Transverse colon (tissue), 4 donors: ENCODE results near the gene CRTC1. TPM values are rescaled to one million over a fixed set of nuclear protein-coding genes. Genes with fewer than 3 reads are reported as not detected.

Source experiments
- DNase-seq: peaks from one replicate; pipeline ENCODE4 v3.0.0-alpha.2; 2019
- H3K27ac ChIP-seq, 4 donors: fragments of 200-600 bp; sonication (generic); 2 replicates each; pipeline ENCODE4 v1.5.1; 2016 to 2018; ENCODE audit warnings: inconsistent platforms in 4 of 4
- H3K27me3 ChIP-seq: fragments of 200-600 bp; sonication (generic); 2 replicates; pipeline ENCODE4 v1.5.1; 2017; ENCODE audit warnings: inconsistent platforms
- H3K36me3 ChIP-seq, 4 donors: fragments of 200-600 bp; sonication (generic); 2 replicates each; pipeline ENCODE4 v1.5.1; 2017 to 2019; ENCODE audit warnings: inconsistent platforms in 4 of 4
- H3K4me1 ChIP-seq, 4 donors: fragments of 200-600 bp; sonication (generic); 2 replicates each; pipeline ENCODE4 v1.5.1; 2017 to 2020; ENCODE audit warnings: inconsistent platforms in 4 of 4
- H3K4me3 ChIP-seq, 4 donors: fragments of 200-600 bp; sonication (generic); 1 replicate in 1 of 4; 2 replicates in 3 of 4; pipeline versions ENCODE4 v1.5.1 to v1.6.1; 2017 to 2019; ENCODE audit warnings: inconsistent platforms in 4 of 4
- H3K9me3 ChIP-seq, 2 donors: fragments of 200-600 bp; sonication (generic); 2 replicates each; pipeline ENCODE4 v1.5.1; 2017 to 2019; ENCODE audit warnings: inconsistent platforms in 2 of 2
- EP300 ChIP-seq: sonication (generic); formaldehyde crosslinking; IDR thresholded peaks from one replicate; pipeline ENCODE4 v1.6.1; 2017; ENCODE audit warnings: antibody characterized with exemption, low read depth
- POLR2A ChIP-seq: fragments of 450-650 bp; IDR thresholded peaks from one replicate; pipeline ENCODE4 v1.6.1; 2016; ENCODE audit warnings: antibody characterized with exemption, mild to moderate bottlenecking, moderate library complexity
- POLR2AphosphoS5 ChIP-seq, 3 donors: sonication (generic); formaldehyde crosslinking; IDR thresholded peaks; one replicate each; pipeline ENCODE4 v1.6.1; 2016; ENCODE audit warnings: antibody characterized with exemption in 3 of 3
- WGBS, 2 donors: methylation state at CpG; one replicate each; pipeline ENCODE4 v1.1.5; 2018; ENCODE audit warnings: low coverage in 1 of 2; 5-methylcytosine and 5-hydroxymethylcytosine counted together
- in situ Hi-C, 4 donors: fragments of 200-750 bp; cut with MboI; loops; one replicate each; pipeline versions ENCODE4 v1.15.0 to v1.15.1; 2017; ENCODE audit warnings: low sequenced_read_pairs in 3 of 4, low pct_ligation_motif_present in 1 of 4, low pct_unique_long_range_greater_than_20kb in 1 of 4
- intact Hi-C: fragments of 100-400 bp; cut with DNase I; formaldehyde crosslinking; loops from one replicate; pipeline ENCODE4 v1.15.1; 2023; ENCODE audit warnings: low total_unique reads
- total RNA-seq, 4 donors: library from RNA; depleted of rRNA; stranded (reverse); fragments of >200 nt; gene quantifications; one replicate each; pipeline ENCODE4 v1.1.0, GENCODE V29; 2016
- TF ChIP-seq, protein P1 (sequence below), 5 experiments: fragments of 200-600 bp in 3 of 5; fragments of 450-650 bp in 2 of 5; sonication (generic) in 3 of 5; IDR thresholded peaks; 1 replicate in 2 of 5; 2 replicates in 3 of 5; pipeline ENCODE4 v1.5.1; 2016 to 2017; ENCODE audit warnings: antibody characterized with exemption in 5 of 5, inconsistent platforms in 3 of 5, mild to moderate bottlenecking in 2 of 5, moderate library complexity in 1 of 5

CRTC1 gene
- total RNA-seq, 4 donors from 2014 or later: 6.2 to 17.6 (median 7.7) TPM

DNA sequence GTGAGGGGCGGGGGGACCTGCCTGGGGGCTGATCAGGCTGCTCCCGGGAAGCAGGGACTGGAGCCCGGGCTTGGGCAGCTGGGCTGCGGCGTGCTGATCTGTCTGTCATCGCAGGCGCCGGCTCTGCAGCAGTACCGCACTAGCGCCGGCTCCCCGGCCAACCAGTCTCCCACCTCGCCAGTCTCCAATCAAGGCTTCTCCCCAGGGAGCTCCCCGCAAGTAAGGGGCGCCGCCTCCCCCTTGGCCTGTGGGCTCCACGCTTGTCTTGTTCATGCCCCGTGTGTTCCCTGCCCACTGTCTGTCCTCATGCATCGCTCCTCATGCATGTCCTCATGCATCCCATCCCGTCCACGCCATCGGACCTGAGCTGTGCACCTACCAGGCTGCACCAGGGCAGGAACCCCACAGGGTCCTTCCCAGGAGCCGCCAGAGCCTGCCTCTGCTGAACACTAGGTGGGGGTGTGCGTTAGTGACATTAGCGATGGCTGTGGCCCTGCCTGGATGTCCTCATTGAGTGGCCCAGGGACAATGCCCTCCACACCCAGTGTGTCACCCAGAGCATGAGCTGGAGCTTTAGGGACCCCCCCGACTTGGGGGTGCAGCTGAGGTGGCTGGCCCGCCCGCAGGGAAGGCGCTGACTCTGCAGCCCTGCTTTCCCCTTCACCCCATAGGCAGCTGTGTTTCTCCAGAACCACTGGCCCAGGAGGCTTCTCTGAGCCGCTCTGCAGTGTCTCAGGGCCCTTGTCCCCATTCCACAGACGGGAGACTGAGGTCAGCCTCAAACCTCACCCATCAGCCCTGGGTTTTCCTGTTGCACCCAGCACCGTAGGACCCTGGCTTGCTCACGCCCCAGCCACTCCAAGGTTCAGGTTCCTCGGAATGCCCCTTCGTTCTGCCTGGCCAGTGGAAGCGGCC is 88.1 kb downstream of the CRTC1 start:
- DNase-seq: no peak
- no peak overlapping the region for H3K4me3 ChIP-seq
- no peaks in the 10 kb centered on the region for H3K27me3 ChIP-seq
- 95% methylated on average over 31 of the region's 36 CpGs; no CpG with 5 or more reads in 1 of the 2 donors for WGBS, 2 donors
- H3K27ac ChIP-seq: no peak overlapping the region
- TF ChIP-seq POLR2AphosphoS5 (IDR thresholded peaks at IDR 0.05) (no peak), POLR2A (no peak), EP300 (no peak)
- TF ChIP-seq, protein P1, sequence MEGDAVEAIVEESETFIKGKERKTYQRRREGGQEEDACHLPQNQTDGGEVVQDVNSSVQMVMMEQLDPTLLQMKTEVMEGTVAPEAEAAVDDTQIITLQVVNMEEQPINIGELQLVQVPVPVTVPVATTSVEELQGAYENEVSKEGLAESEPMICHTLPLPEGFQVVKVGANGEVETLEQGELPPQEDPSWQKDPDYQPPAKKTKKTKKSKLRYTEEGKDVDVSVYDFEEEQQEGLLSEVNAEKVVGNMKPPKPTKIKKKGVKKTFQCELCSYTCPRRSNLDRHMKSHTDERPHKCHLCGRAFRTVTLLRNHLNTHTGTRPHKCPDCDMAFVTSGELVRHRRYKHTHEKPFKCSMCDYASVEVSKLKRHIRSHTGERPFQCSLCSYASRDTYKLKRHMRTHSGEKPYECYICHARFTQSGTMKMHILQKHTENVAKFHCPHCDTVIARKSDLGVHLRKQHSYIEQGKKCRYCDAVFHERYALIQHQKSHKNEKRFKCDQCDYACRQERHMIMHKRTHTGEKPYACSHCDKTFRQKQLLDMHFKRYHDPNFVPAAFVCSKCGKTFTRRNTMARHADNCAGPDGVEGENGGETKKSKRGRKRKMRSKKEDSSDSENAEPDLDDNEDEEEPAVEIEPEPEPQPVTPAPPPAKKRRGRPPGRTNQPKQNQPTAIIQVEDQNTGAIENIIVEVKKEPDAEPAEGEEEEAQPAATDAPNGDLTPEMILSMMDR (IDR thresholded peaks at IDR 0.05): no peak
- no peaks in the 10 kb centered on the region for H3K36me3 ChIP-seq
- intact Hi-C loops: no loop called here
- in situ Hi-C loops: no loop called here
- no peaks in the 10 kb centered on the region for H3K9me3 ChIP-seq
- H3K4me1 ChIP-seq: no peaks in the 10 kb centered on the region

DNA sequence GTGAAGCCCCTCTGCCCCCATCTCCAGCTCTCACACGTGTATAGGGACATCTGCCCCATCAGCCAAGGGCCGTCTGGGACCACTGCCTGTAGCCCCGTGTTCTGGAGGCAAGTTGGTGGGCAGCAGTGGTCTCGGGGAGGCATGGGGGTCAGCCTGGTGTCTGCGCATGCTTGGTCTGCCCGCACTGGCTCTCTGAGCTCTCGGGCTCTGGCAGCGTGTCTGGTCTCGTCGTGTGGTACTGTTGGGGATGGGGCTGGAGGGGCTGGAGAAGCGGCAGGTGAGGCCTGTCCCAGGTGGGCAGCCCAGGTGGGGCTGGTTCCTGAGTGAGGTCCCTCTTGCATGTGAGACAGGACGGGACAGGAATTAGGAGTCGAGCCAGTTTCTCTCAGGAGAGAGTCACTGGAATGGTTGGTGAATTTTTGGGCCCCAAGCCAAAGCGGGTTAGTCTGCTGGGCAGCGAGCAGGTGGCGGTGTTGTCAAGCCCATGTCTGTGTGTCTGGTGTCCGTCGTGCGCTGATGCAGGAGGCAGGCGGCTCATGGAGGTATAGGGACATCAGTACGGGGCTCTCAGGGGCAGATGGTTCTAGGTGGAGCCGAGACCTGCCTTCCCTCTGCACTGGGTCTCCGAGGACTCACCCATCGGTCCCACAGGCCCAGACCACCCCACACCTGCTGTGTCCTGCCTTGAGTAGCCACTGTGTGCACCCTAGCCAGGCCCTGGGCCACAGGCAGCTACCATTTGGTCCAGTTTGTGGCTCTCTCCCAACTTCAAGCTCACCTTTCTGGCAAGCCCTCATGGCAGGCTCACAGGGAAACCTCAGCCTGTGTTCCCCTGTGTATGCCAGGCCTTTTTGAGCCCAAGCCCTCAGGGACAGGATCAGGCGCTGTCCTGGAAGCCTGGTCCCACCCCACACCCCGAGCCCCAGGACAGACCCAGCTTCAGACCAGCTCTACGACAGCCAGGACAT is 89.4 kb downstream of the CRTC1 start:
- TF ChIP-seq POLR2AphosphoS5 (IDR thresholded peaks at IDR 0.05) (no peak), EP300 (no peak), POLR2A (no peak)
- TF ChIP-seq, protein P1 (IDR thresholded peaks at IDR 0.05): no peak
- H3K9me3 ChIP-seq: no peaks in the 10 kb centered on the region
- no peak overlapping the region for H3K4me3 ChIP-seq
- DNase-seq: no peak
- H3K27ac ChIP-seq: no peak overlapping the region
- intact Hi-C loops: no loop called here
- WGBS, 2 donors: 84% methylated on average over 27 of the region's 27 CpGs; no CpG with 5 or more reads in 1 of the 2 donors
- in situ Hi-C loops: no loop called here
- no peaks in the 10 kb centered on the region for H3K4me1 ChIP-seq
- H3K27me3 ChIP-seq: no peaks in the 10 kb centered on the region
- H3K36me3 ChIP-seq: no peaks in the 10 kb centered on the region

DNA sequence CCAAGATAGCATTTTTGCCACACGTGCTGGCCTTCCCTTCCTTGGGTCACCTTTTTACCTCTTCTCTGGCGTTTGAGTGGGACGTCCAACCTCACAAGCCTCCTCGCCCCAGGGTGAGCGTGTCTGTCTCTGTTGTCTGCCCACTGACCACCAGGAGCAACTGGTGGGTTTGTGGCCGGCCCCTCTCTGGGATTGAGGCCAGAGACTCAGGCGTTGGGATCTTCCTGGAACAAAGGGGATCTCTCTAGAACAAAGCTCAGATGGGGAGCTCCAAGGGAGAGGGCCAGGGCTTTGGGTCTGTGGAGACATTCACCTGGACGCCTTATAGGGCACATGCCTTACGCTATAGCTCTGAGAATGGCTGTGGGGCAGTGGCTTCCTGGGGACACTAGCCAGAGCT is 90.2 kb downstream of the CRTC1 start:
- H3K9me3 ChIP-seq: no peaks in the 10 kb centered on the region
- no peaks in the 10 kb centered on the region for H3K36me3 ChIP-seq
- H3K27ac ChIP-seq: no peak overlapping the region
- 81% methylated on average over 9 of the region's 9 CpGs; no CpG with 5 or more reads in 1 of the 2 donors for WGBS, 2 donors
- TF ChIP-seq POLR2A (no peak), POLR2AphosphoS5 (IDR thresholded peaks at IDR 0.05) (no peak), EP300 (no peak)
- TF ChIP-seq, protein P1 (IDR thresholded peaks at IDR 0.05): no peak
- DNase-seq: no peak
- H3K4me3 ChIP-seq: no peak overlapping the region
- in situ Hi-C loops (no loop called here), intact Hi-C loops (no loop called here)
- no peaks in the 10 kb centered on the region for H3K4me1 ChIP-seq
- H3K27me3 ChIP-seq: peaks cover 2% of the 10 kb centered on the region

DNA sequence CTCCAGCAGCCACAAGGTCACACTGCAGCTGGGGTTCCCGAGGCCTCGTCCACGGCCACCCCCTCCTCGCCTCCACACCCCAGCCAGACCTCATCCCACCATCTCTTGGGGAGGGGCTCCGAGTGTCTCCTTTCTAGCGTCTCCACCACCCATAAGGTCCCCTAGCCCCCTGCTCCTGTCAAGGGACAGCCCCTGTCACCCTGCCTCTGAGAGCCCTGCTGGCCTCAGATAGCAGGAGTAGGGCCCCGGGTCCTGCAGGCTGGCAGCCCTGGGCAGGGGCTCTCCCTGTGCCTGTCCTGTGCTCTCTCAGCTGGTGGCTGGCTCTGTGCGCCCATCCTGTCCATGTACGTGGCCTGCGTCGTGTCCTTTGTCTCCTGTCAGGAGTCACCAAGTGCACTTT is 90.6 kb downstream of the CRTC1 start:
- no peaks in the 10 kb centered on the region for H3K36me3 ChIP-seq
- peaks cover 6% of the 10 kb centered on the region for H3K27me3 ChIP-seq
- 86% methylated on average over 11 of the region's 11 CpGs; no CpG with 5 or more reads in 1 of the 2 donors for WGBS, 2 donors
- intact Hi-C loops: no loop called here
- no peaks in the 10 kb centered on the region for H3K9me3 ChIP-seq
- H3K4me1 ChIP-seq: no peaks in the 10 kb centered on the region
- no peak for DNase-seq
- in situ Hi-C loops: no loop called here
- no peak overlapping the region for H3K4me3 ChIP-seq
- H3K27ac ChIP-seq: no peak overlapping the region
- TF ChIP-seq, protein P1 (IDR thresholded peaks at IDR 0.05): no peak
- TF ChIP-seq POLR2A (no peak), EP300 (no peak), POLR2AphosphoS5 (IDR thresholded peaks at IDR 0.05) (no peak)
